ENCODE measurements around the gene PXMP4. TPM values are rescaled to one million over a fixed set of nuclear protein-coding genes. Genes with fewer than 3 reads are reported as not detected.
"Not testable (repeated sequence)": the region's sequence is repeated elsewhere in the genome, so short reads cannot be mapped to it uniquely, and the experiment has no call there.

Gene PXMP4, protein sequence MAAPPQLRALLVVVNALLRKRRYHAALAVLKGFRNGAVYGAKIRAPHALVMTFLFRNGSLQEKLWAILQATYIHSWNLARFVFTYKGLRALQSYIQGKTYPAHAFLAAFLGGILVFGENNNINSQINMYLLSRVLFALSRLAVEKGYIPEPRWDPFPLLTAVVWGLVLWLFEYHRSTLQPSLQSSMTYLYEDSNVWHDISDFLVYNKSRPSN
- 16.9 and 20.8 TPM in 2 replicates for total RNA-seq (2014; rRNA removed; shearing (Covaris generic))

DNA sequence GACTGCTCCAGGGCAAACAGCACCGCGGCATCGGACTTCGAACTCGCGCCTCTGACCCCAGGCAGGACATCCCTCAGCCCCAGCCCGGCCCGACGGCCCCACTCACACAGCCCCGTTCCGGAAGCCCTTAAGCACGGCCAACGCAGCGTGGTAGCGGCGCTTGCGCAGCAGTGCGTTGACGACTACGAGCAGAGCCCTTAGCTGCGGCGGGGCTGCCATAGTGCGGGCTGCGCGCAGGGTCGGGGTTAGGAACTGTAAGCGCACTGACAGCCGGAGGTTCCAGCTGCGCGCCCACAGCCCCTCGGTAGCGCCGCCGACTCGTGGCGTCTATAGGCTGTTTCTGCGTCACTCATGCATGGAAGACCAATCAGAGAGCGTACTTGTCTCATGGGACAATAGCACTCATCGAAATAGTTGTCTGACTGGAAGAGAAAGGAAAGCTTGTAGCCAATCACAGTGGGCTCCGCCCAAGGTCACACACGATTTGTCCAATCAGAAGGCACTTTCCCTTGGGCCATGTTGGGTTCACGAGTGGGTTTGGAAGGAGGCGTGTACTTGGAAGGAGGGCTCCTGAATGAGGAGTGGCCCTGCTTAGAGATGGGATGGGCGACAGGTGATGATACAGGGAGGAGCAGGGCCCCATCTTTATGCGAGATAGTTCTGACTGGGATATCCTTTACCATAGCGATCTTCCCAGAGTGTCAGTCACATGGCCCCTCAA, at the start of gene PXMP4:
PXMP4 (minus strand) TSS at position 322 of the 721 bp plus-strand sequence; CDS start at position 219, 103 bp downstream.
- DNase-seq (ENCODE audit: low read depth) = peak; percentile 100

DNA sequence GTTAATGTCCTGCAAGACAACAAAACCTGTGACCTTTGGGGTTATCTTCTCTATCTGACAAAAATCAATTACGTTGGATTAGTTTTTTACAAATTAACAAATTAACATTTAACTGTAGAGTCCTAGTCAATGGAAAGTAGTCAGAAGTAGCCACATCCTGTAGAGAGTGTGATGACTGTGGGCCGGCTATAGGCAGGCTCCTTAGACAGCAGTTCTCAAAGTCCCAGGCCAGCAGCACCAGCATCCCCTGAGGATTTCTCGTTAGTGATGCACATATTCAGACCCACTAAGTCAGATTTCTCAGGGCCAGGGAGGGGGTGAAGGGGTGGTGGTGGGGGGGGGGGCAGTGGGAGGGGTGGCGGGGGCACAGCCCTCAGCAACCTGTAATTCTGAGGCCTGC, 48.9 kb upstream of the PXMP4 start:
- DNase-seq (ENCODE audit: low read depth) = no peak

DNA sequence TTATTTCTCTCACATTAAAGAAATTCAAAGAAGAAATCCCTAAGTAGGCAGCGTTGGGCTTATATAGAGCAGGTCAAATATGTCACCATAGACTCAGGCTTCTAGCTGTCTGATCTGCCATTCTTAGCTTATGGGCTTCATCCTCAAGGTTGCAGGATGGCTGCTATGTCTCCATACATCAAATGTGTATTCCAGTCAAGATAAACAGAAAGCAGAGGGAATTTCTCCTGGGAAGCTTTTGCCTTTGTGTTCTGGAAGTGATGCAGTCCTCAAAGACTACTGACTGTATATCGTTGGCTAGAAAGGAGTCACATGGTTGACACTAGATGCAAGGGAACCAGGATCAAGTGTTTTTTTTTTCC, 47.6 kb upstream of the PXMP4 start:
- no peak for DNase-seq (ENCODE audit: low read depth)

DNA sequence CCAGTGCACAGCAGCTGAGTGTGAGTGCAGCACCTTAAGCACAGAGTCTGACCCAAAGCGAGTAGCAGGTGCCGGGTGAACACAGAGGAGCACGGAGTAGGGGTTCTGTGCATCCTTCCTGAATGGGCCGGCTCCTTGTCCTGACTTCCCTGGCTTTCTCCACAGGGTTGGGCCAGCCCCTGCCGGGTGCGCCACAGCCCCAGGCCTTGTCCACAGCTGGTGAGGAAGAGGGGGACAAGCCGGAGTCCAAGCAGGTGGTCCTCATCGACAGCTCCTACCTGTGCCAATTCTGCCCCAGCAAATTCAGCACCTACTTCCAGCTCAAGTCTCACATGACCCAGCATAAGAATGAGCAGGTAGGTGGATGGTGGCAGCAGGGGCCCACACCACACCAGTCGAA, 46.6 kb upstream of the PXMP4 start:
- DNase-seq (ENCODE audit: low read depth) = no peak

DNA sequence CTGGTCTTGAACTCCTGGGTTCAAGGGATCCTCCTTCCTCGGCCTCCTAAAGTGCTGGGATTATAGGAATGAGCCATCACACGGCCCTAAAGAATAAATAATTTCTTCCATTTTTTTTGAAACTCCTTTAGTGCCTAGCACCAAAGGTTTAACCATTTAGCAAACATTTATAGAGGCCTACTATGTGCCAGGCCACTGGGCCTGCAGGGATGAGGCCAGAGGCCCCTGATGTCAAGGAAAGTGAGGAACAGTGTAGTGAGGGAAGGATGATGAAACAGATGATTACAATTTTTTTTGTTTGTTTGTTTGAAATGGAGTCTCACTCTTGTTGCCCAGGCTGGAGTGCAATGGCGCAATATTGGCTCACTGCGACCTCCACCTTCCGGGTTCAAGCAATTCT, 45.5 kb upstream of the PXMP4 start:
- no peak for DNase-seq (ENCODE audit: low read depth)

DNA sequence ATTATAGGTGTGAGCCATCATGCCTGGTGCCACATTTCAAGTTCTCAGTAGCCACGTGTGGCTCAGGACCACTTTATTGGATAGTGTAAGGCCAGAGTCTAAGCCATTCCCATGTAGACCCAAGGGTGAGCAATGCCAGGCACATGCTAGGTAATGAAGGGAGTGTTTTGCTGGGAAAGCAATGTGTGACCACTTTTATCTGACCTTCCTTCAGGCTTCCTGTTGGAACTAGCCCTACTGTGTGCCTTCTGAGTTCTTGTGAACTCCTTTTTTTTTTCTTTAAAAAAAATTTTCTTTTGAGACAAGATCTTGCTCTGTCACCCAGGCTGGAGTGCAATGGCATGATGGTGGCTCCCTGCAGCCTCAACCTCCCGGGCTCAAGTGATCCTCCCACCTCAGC, 45.0 kb upstream of the PXMP4 start:
- DNase-seq (ENCODE audit: low read depth) = no peak

DNA sequence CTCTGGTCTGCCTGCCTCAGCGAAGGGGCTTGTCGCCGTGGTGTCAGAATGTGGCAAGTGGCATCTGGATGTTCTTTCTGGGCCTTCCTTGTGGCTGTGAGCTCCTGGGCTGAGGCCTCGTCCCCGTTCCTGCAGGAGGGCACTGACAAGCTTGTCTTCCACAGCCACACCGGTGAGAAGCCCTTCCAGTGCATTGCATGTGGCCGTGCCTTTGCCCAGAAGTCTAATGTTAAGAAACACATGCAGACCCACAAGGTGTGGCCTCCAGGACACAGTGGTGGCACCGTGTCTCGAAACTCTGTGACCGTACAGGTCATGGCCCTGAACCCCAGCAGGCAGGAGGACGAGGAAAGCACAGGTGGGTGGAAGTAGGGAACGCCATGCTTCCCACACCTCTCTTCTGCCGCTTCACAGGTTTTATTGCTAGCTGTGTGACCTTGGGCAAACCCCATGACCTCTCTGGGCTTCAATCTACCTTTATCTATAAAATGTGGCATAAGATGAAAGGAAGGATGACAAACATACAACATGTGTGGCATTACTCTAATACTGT, 41.7 kb upstream of the PXMP4 start:
- no peak for DNase-seq (ENCODE audit: low read depth)

DNA sequence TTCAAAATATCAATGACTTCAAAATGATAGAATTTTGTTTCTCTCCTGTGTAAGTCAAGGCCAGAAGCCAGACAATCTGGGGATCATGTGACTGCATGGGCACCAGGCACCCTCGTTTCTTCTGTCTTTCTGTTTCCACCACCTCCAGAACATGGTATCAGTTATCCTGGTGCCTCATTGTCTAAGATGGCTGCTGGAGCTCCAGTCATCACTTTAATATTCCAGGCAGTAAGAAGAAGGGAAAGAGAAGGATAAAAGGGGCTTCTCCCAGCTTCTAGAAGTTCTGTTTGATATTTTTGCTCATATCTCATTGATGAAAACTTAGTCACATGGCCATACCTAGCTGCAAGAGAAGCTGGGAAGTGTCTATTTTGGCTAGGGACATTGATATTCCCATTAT, 37.3 kb upstream of the PXMP4 start:
- DNase-seq (ENCODE audit: low read depth) = no peak

DNA sequence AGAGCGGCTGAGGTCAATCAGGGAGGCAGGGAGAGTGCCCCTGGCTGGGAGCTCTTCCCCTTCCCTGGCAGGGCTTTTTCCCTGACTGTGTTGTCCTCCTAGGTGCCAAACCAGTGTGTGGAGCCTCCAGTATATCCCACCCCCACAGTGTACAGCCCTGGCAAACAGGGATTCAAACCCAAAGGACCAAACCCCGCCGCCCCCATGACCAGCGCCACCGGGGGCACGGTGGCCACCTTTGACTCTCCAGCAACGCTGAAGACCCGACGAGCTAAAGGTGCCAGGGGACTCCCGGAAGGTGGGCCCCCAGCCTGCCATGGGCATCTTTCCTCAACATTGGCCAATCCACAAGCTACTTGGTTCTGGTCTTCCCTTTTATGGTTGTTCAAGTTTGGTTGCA, 36.9 kb upstream of the PXMP4 start:
- no peak for DNase-seq (ENCODE audit: low read depth)

DNA sequence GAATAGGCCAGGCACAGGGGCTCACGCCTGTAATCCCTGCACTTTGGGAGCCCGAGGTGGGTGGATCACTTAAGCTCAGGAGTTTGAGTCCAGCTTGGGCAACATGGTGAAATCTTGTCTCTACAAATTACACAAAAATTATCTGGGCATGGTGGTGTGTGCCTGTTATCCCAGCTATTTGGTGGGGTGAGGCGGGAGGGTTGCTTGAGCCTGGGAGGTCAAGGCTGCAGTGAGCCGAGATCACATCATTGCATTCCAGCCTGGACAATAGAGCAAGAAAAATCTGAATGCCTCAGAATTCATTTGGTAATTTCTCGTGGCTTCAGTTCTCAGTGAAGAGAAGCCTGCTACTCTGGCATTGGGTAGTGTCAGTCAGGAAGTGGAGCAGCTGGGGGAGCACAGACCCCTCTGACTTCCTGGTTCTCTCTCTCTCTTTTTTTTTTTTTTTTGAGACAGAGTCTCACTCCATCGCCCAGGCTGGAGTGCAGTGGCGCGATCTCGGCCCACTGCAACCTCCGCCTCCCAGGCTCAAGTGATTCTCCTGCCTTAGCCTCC, 35.9 kb upstream of the PXMP4 start:
- DNase-seq (ENCODE audit: low read depth) = not testable (repeated sequence)

DNA sequence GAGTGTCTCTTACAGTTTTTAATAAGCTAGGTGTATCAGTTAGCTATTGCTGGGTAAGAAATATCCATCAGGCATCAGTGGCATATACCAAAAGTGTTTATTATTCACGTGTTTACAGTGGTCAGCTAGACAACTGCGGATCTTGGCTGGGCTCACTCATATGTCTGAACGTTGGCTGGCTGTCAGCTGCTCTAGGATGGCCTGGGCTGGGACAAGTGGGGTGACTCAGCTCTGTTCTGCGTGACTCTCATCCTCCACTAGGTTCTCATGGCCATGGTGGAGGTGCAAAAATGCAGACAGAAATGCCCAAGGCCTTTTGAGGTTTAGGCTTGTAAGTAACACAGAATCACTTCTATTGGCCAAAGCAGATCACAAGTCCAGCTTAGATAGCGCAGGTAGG, 33.7 kb upstream of the PXMP4 start:
- peak; percentile 94 for DNase-seq (ENCODE audit: low read depth)

DNA sequence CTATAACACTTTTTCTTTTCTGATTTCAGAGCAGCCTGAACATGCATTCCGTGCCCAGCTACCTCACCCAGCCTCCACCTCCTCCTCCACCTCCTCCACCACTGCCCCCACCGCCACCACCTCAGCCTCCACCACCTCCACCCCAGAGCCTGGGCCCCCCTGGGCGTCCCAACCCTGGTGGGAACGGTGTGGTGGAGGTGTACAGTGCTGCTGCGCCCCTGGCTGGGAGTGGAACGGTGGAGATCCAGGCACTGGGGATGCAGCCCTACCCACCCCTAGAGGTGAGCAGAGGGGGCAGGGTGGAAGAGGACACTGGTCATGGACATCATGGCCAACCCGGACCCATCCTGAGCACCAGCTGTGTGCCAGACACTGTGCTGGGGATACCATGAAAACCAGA, 33.0 kb upstream of the PXMP4 start:
- DNase-seq (ENCODE audit: low read depth) = no peak

DNA sequence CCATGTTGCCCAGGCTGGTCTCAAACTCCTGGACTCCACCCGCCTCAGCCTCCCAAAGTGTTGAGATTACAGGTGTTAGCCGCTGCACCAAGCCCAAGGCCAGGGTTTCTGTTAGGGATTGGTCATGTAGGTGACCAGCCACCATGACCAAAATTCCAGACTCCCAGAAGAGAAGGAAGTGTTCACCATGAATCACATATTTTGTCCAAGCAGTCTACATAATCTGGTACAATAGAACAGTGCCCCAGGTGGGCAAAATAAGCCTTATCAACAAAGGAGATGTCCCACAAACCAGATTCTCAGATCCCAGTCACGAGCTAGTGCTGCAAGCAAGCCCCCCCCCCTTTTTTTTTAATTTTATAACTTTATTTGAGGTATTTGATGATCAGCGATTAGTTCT, 31.7 kb upstream of the PXMP4 start:
- DNase-seq (ENCODE audit: low read depth) = no peak

DNA sequence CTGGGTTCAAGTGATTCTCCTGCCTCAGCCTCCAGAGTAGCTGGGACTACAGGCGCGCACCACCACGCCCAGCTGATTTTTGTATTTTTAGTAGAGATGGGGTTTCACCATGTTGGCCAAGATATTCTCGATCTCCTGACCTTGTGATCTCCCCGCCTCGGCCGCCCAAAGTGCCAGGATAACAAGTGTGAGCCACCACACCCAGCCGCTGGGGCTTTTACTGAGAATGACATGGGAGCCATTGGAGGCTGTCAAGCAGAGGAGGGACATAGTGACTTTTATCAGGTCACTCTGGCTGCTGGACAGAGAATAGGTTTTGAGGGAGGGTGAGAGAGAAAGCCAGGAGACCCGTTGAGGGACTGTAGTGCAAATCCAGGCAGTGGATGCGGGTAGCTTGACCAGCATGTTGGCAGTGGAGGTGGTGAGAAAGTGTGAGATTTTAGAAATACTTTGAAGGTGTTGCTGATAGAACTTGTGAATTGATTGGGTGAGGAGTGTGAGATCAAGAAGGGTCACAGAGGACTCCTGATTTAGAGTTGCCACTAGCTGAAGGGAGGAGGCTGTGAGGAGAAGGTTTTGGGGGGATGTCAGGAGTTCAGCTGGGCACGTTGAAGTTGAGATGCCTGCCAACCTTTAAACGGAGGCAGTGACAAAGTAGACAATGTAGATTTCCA, 26.4 kb upstream of the PXMP4 start:
- DNase-seq (ENCODE audit: low read depth) = no peak

DNA sequence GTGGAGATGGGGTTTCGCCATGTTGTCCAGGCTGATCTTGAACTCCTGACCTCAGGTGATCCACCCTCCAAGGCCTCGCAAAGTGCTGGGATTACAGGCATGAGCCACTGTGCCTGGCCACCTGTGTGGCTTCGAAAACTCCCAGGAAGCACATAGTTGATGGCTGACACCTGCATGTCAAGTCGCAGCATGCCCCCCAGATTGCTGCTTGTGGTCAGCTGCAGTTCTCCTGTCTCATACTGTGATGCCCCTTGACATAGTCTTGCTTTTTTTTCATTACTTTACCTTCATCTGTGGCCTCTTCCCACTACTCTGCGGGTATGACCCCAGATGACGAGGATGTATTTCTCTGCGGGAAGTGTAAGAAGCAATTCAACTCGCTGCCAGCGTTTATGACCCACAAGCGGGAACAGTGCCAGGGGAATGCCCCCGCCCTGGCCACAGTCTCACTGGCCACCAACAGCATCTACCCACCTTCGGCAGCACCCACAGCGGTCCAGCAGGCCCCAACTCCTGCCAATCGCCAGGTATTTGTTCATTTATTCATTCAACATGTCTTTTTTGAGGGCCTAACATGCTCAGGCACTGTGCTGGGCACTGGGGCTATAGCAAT, 24.8 kb upstream of the PXMP4 start:
- no peak for DNase-seq (ENCODE audit: low read depth)

DNA sequence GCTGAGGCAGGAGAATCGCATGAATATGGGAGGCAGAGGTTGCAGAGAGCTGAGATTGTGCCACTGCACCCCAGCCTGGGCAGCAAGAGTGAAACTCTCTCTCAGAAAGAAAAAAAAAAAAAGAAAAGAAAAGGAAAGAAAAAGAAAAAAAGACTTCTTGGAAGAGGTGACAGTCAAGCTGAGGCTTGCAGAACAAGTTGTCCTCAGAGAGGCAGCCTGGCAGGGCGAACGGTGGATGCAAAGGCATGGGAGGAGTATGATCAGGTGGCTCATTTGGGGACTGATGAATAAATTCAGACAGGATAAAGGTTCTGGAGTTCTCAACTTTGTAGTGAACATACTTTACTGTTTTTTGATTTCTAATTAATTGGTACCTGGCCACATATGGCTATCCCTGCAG, 24.1 kb upstream of the PXMP4 start:
- DNase-seq (ENCODE audit: low read depth) = no peak

DNA sequence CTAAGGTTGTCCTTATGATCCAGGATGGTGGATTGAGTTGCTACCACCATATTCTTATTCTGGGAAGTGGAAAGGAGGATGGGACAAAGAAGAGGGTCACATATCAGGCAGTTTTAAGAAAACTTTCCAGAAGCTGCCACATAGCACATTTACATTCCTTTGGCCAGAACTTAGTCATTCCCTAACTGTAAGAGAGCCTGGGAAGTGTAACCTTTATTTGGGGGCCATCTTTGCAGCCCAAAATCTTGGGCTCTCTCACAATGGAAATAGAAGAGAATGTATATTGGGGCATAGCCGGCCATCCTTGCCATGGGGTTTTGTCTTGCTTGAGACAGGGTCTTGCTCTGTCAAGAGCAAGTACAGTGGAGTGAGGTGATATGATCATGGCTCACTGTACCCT, 20.1 kb upstream of the PXMP4 start:
- DNase-seq (ENCODE audit: low read depth) = no peak

DNA sequence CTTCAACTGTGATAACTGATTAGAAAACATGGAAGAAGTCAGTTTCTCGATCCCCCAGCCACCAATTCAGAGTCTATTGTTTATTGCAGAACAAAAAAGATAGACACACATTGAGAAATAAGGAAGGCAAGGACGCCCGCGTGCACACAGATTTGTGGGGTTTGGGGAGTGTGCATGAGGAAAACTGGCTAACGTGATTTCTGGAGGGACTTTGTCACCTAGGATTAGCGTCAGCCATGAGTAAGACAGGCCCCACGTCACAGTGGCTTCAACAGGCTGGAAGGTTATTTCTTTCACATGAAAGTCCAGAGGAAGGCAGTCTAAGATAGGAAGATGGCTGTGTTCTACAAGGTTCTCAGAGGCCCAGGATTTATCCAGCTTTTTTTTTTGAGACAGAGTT, 19.4 kb upstream of the PXMP4 start:
- no peak for DNase-seq (ENCODE audit: low read depth)

DNA sequence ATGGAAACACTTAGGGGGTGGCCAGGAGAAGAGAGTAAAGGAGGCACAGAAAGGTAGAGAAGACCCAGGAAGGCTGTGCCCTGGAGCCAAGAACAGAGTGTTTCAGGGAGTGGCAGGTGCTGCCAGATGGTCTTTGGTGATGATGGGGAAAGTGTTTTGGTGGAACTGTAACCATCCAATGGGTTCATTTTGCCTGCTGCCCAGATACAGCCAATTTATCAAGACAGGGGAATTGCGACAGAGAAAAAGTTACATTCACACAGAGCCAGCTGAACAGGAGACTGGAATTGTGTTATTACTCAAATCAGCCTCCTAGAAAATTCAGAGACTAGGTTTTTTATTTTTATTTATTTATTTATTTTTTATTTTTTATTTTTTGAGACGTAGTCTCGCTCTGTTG, 16.9 kb upstream of the PXMP4 start:
- DNase-seq (ENCODE audit: low read depth) = no peak

DNA sequence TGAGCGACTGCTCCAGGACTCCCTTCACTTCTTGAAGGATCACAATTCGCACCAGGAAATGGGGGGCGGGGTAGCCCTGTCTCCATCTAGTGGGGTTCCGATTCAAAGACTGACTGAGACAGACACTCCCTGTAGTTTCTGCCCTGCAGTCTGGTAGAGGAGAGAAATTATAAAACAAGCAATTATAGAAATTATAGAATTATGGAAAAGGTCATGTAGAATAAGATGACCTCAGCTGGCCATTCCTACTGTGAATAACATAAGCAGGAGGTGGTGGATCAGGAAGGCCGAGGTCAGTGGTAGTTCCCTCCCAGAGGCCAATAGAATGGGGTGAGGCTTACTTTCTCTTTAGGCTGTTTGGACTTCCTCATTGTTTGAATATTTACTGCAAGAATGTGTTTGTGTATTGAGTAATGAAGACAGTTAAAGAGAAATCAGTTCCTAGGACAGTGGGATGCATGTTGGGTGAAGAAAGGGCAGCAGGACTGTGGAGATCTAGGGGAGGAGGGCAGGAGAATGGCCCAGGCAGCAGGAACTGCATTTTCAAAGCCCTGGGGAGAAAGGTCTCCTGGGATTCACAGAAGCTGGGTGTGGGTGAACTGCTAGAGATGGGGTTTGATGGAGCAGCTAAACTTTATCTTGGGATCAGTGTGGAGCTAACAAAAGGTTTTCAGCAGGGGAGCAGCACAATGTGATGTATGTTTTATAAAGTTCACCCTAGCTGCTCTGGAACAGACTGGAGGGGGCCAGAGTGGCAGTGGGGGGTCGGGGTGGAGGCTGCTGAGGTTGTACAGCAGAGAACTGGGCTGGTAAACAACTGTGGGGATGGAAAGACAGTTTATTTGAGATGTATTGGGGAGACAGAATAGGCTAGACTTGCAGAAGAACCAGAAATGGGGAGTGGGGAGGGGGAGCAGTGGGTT, 13.8 kb upstream of the PXMP4 start:
- DNase-seq (ENCODE audit: low read depth) = peak; percentile 57

Measured in RPMI7951 (cell line).